ENCODE data around the gene SMIM38. TPM values are rescaled to one million over a fixed set of nuclear protein-coding genes. Genes with fewer than 3 reads are reported as not detected.
A peak's percentile ranks its signal among the peaks of the same experiment; 100 is the strongest.

SMIM38 gene
- total RNA-seq, 1 donor from 2014 or later = 0.26 TPM

GRCh38 chr11:69159150-69159852, 3.6 kb downstream of the SMIM38 start:
- DNase-seq (ENCODE audit: low spot score) = no peak
- H3K9me3 Mint-ChIP-seq = peaks cover 4% of the 10 kb centered on the region
- no peak overlapping the region for H3K27ac Mint-ChIP-seq
- intact Hi-C loops (cut with micrococcal nuclease) = no loop called here
- no peaks in the 10 kb centered on the region for H3K4me1 Mint-ChIP-seq (ENCODE audit: low read depth)
- H3K27me3 Mint-ChIP-seq (ENCODE audit: insufficient read depth) = peaks cover 3% of the 10 kb centered on the region
- H3K4me3 Mint-ChIP-seq = no peak overlapping the region
- H3K36me3 Mint-ChIP-seq (ENCODE audit: low read depth) = no peaks in the 10 kb centered on the region

- peaks cover 3% of the 10 kb centered on the region for H3K4me1 Mint-ChIP-seq (ENCODE audit: low read depth)
- peaks cover 4% of the 10 kb centered on the region for H3K9me3 Mint-ChIP-seq
- no peak overlapping the region for H3K4me3 Mint-ChIP-seq
- no peaks in the 10 kb centered on the region for H3K36me3 Mint-ChIP-seq (ENCODE audit: low read depth)
- no peak overlapping the region for H3K27ac Mint-ChIP-seq
- intact Hi-C loops (cut with micrococcal nuclease) = no loop called here
- H3K27me3 Mint-ChIP-seq (ENCODE audit: insufficient read depth) = peaks cover 3% of the 10 kb centered on the region
- DNase-seq (ENCODE audit: low spot score) = no peak
Observed at GRCh38 chr11:69160296-69161116, 4.8 kb downstream of the SMIM38 start.

- Mint-ChIP-seq H3K4me3 (no peak overlapping the region), H3K36me3 (ENCODE audit: low read depth) (no peaks in the 10 kb centered on the region), H3K27ac (no peak overlapping the region), H3K4me1 (ENCODE audit: low read depth) (peaks cover 7% of the 10 kb centered on the region), H3K9me3 (peaks cover 4% of the 10 kb centered on the region), H3K27me3 (ENCODE audit: insufficient read depth) (no peaks in the 10 kb centered on the region)
- intact Hi-C loops (cut with micrococcal nuclease) = no loop called here
- no peak for DNase-seq (ENCODE audit: low spot score)
Observed at GRCh38 chr11:69161117-69161407, 5.3 kb downstream of the SMIM38 start.

- H3K36me3 Mint-ChIP-seq (ENCODE audit: low read depth) = no peaks in the 10 kb centered on the region
- H3K27me3 Mint-ChIP-seq (ENCODE audit: insufficient read depth) = peaks cover 2% of the 10 kb centered on the region
- no peak for DNase-seq (ENCODE audit: low spot score)
- intact Hi-C loops (cut with micrococcal nuclease) = no loop called here
- H3K4me1 Mint-ChIP-seq (ENCODE audit: low read depth) = peaks cover 21% of the 10 kb centered on the region
- peaks cover 4% of the 10 kb centered on the region for H3K9me3 Mint-ChIP-seq
- H3K27ac Mint-ChIP-seq = no peak overlapping the region
- no peak overlapping the region for H3K4me3 Mint-ChIP-seq
Observed at GRCh38 chr11:69162505-69162904, 6.8 kb downstream of the SMIM38 start.

- H3K27ac Mint-ChIP-seq = no peak overlapping the region
- intact Hi-C loops (cut with micrococcal nuclease) = no loop called here
- H3K4me3 Mint-ChIP-seq = no peak overlapping the region
- H3K4me1 Mint-ChIP-seq (ENCODE audit: low read depth) = peaks cover 24% of the 10 kb centered on the region
- no peaks in the 10 kb centered on the region for H3K36me3 Mint-ChIP-seq (ENCODE audit: low read depth)
- no peak for DNase-seq (ENCODE audit: low spot score)
- H3K27me3 Mint-ChIP-seq (ENCODE audit: insufficient read depth) = peaks cover 2% of the 10 kb centered on the region
- H3K9me3 Mint-ChIP-seq = peaks cover 4% of the 10 kb centered on the region
Observed at GRCh38 chr11:69163842-69164241, 8.1 kb downstream of the SMIM38 start.

GRCh38 chr11:69164824-69165223, 9.1 kb downstream of the SMIM38 start:
- Mint-ChIP-seq H3K27me3 (ENCODE audit: insufficient read depth) (peaks cover 2% of the 10 kb centered on the region), H3K4me1 (ENCODE audit: low read depth) (peaks cover 24% of the 10 kb centered on the region), H3K4me3 (no peak overlapping the region), H3K9me3 (peaks cover 8% of the 10 kb centered on the region), H3K27ac (no peak overlapping the region), H3K36me3 (ENCODE audit: low read depth) (no peaks in the 10 kb centered on the region)
- DNase-seq (ENCODE audit: low spot score) = no peak
- intact Hi-C loops (cut with micrococcal nuclease) = loop anchor here (5.0 kb wide), 1 partner anchor 172 kb away; no protein-coding TSS in a partner anchor

- Mint-ChIP-seq H3K36me3 (ENCODE audit: low read depth) (no peaks in the 10 kb centered on the region), H3K27ac (no peak overlapping the region), H3K4me3 (no peak overlapping the region), H3K9me3 (peaks cover 8% of the 10 kb centered on the region), H3K4me1 (ENCODE audit: low read depth) (peaks cover 24% of the 10 kb centered on the region), H3K27me3 (ENCODE audit: insufficient read depth) (peaks cover 2% of the 10 kb centered on the region)
- intact Hi-C loops (cut with micrococcal nuclease) = loop anchor here (1.0 to 5.0 kb wide), 5 partner anchors 42 to 172 kb away; no protein-coding TSS in a partner anchor
- no peak for DNase-seq (ENCODE audit: low spot score)
Observed at GRCh38 chr11:69165775-69166174, 10.0 kb downstream of the SMIM38 start.

- H3K27ac Mint-ChIP-seq = peak overlapping the region; percentile 90
- H3K4me1 Mint-ChIP-seq (ENCODE audit: low read depth) = peaks cover 24% of the 10 kb centered on the region
- peaks cover 2% of the 10 kb centered on the region for H3K27me3 Mint-ChIP-seq (ENCODE audit: insufficient read depth)
- peaks cover 8% of the 10 kb centered on the region for H3K9me3 Mint-ChIP-seq
- intact Hi-C loops (cut with micrococcal nuclease) = loop anchor here (1.0 to 5.0 kb wide), 5 partner anchors 43 to 171 kb away; no protein-coding TSS in a partner anchor
- peak overlapping the region; percentile 67 for H3K4me3 Mint-ChIP-seq
- DNase-seq (ENCODE audit: low spot score) = peak; percentile 17
- no peaks in the 10 kb centered on the region for H3K36me3 Mint-ChIP-seq (ENCODE audit: low read depth)
Observed at GRCh38 chr11:69166218-69167115, 10.7 kb downstream of the SMIM38 start.

GRCh38 chr11:69167130-69167915, 11.6 kb downstream of the SMIM38 start:
- Mint-ChIP-seq H3K36me3 (ENCODE audit: low read depth) (no peaks in the 10 kb centered on the region), H3K4me3 (peak overlapping the region; percentile 67), H3K4me1 (ENCODE audit: low read depth) (peaks cover 24% of the 10 kb centered on the region), H3K9me3 (peaks cover 8% of the 10 kb centered on the region), H3K27ac (peak overlapping the region; percentile 90), H3K27me3 (ENCODE audit: insufficient read depth) (peaks cover 2% of the 10 kb centered on the region)
- DNase-seq (ENCODE audit: low spot score) = no peak
- intact Hi-C loops (cut with micrococcal nuclease) = loop anchor here (2.0 to 5.0 kb wide), 3 partner anchors 67 to 170 kb away; no protein-coding TSS in a partner anchor

GRCh38 chr11:69167916-69168691, 12.4 kb downstream of the SMIM38 start:
- intact Hi-C loops (cut with micrococcal nuclease) = loop anchor here (2.0 to 5.0 kb wide), 3 partner anchors 67 to 169 kb away; no protein-coding TSS in a partner anchor
- Mint-ChIP-seq H3K27me3 (ENCODE audit: insufficient read depth) (peaks cover 2% of the 10 kb centered on the region), H3K9me3 (peaks cover 8% of the 10 kb centered on the region), H3K36me3 (ENCODE audit: low read depth) (no peaks in the 10 kb centered on the region), H3K4me1 (ENCODE audit: low read depth) (peaks cover 24% of the 10 kb centered on the region), H3K27ac (no peak overlapping the region), H3K4me3 (no peak overlapping the region)
- no peak for DNase-seq (ENCODE audit: low spot score)

- H3K4me3 Mint-ChIP-seq = no peak overlapping the region
- H3K4me1 Mint-ChIP-seq (ENCODE audit: low read depth) = peaks cover 24% of the 10 kb centered on the region
- intact Hi-C loops (cut with micrococcal nuclease) = loop anchor here (5.0 kb wide), 1 partner anchor 168 kb away; no protein-coding TSS in a partner anchor
- H3K9me3 Mint-ChIP-seq = peaks cover 4% of the 10 kb centered on the region
- no peak overlapping the region for H3K27ac Mint-ChIP-seq
- no peaks in the 10 kb centered on the region for H3K36me3 Mint-ChIP-seq (ENCODE audit: low read depth)
- peaks cover 2% of the 10 kb centered on the region for H3K27me3 Mint-ChIP-seq (ENCODE audit: insufficient read depth)
- DNase-seq (ENCODE audit: low spot score) = no peak
Observed at GRCh38 chr11:69169479-69169878, 13.7 kb downstream of the SMIM38 start.

Measured in activated T-helper 1 cell treated with anti-CD3 and anti-CD28 coated beads, Interleukin-12 subunit alpha, Interleukin-12 subunit beta, Interleukin-2, Interleukin-4 antibody, amounts not matched to agents 30 ng/mL and 10 ng/mL and 1 ng/mL, durations not matched to agents 14 hours and 24 hours and 36 hours (primary cell).